Neural cell (in vitro differentiated cells): Measurements from ENCODE around the gene TLL1.

Source experiments
- EP300 ChIP-seq: fragments of 450-650 bp; conservative IDR thresholded peaks from 2 replicates; pipeline ENCODE4 v1.6.1; 2014; ENCODE audit warnings: antibody characterized with exemption, mild to moderate bottlenecking, moderate library complexity; ENCODE audit not compliant: poor library complexity, severe bottlenecking
- EZH2 ChIP-seq: fragments of 200-600, 300-800 bp; shearing (Covaris generic), sonication (generic); IDR thresholded peaks from 2 replicates; pipeline ENCODE4 v1.6.1; 2014; ENCODE audit warnings: antibody characterized with exemption, low read length, borderline replicate concordance, mild to moderate bottlenecking; ENCODE audit not compliant: insufficient read depth, poor library complexity, severe bottlenecking
- POLR2AphosphoS5 ChIP-seq: IDR thresholded peaks from 2 replicates; pipeline ENCODE4 v1.6.1; 2012
- RAD21 ChIP-seq: fragments of 450-650 bp; conservative IDR thresholded peaks from 2 replicates; pipeline ENCODE4 v1.6.1; 2014; ENCODE audit warnings: antibody characterized with exemption, mild to moderate bottlenecking, moderate library complexity
- TAF1 ChIP-seq: IDR thresholded peaks from 2 replicates; pipeline ENCODE4 v1.6.1; 2012; ENCODE audit warnings: low read depth
- TF ChIP-seq, protein P1 (sequence below): fragments of 450-650 bp; IDR thresholded peaks from 2 replicates; pipeline ENCODE4 v1.5.1; 2014; ENCODE audit warnings: antibody characterized with exemption, mild to moderate bottlenecking, moderate library complexity; ENCODE audit not compliant: poor library complexity, severe bottlenecking
- TF ChIP-seq, protein P2 (sequence below): IDR thresholded peaks from 2 replicates; pipeline ENCODE4 v1.6.1; 2012; ENCODE audit warnings: borderline replicate concordance

DNA sequence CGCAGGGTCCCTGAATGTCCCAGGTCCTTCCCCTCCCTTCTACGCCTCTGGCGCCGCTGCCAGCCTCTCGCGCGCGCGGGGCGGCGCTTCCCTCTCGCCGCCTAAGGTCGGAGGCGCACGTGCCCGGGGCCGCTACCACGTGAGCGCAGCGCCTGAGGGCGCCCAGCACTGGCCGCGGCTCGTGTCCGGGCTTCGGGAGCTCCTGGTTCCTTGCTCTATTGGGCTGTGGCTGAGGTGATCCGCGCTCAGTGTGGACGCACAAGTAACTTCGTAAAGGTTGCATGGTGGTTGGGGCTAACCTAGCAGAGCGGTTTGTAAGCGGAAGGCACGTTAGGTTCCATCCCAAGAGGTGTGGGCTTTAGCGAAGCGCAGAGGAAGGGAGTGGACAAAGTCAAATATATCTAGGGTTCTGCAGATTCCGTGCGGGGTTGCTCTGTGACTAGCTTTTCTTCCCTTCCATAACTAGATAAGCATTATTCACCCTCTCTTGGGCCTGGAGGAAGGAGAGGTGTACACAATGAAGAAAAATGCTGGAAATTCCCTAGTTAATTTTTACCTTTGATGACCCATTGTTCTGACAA is 1.8 kb downstream of the TLL1 start:
- TF ChIP-seq EP300, result no peak
- TF ChIP-seq, protein P1, sequence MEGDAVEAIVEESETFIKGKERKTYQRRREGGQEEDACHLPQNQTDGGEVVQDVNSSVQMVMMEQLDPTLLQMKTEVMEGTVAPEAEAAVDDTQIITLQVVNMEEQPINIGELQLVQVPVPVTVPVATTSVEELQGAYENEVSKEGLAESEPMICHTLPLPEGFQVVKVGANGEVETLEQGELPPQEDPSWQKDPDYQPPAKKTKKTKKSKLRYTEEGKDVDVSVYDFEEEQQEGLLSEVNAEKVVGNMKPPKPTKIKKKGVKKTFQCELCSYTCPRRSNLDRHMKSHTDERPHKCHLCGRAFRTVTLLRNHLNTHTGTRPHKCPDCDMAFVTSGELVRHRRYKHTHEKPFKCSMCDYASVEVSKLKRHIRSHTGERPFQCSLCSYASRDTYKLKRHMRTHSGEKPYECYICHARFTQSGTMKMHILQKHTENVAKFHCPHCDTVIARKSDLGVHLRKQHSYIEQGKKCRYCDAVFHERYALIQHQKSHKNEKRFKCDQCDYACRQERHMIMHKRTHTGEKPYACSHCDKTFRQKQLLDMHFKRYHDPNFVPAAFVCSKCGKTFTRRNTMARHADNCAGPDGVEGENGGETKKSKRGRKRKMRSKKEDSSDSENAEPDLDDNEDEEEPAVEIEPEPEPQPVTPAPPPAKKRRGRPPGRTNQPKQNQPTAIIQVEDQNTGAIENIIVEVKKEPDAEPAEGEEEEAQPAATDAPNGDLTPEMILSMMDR, result no peak
- TF ChIP-seq, protein P2, sequence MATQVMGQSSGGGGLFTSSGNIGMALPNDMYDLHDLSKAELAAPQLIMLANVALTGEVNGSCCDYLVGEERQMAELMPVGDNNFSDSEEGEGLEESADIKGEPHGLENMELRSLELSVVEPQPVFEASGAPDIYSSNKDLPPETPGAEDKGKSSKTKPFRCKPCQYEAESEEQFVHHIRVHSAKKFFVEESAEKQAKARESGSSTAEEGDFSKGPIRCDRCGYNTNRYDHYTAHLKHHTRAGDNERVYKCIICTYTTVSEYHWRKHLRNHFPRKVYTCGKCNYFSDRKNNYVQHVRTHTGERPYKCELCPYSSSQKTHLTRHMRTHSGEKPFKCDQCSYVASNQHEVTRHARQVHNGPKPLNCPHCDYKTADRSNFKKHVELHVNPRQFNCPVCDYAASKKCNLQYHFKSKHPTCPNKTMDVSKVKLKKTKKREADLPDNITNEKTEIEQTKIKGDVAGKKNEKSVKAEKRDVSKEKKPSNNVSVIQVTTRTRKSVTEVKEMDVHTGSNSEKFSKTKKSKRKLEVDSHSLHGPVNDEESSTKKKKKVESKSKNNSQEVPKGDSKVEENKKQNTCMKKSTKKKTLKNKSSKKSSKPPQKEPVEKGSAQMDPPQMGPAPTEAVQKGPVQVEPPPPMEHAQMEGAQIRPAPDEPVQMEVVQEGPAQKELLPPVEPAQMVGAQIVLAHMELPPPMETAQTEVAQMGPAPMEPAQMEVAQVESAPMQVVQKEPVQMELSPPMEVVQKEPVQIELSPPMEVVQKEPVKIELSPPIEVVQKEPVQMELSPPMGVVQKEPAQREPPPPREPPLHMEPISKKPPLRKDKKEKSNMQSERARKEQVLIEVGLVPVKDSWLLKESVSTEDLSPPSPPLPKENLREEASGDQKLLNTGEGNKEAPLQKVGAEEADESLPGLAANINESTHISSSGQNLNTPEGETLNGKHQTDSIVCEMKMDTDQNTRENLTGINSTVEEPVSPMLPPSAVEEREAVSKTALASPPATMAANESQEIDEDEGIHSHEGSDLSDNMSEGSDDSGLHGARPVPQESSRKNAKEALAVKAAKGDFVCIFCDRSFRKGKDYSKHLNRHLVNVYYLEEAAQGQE, result no peak
- no peak for TF ChIP-seq POLR2AphosphoS5
- TF ChIP-seq EZH2, result no peak
- no peak for TF ChIP-seq RAD21
- TF ChIP-seq TAF1, result no peak
